Heart left ventricle (tissue), 13 donors: ENCODE measurements around the gene ZFAND3.

ENCODE experiments used
- POLR2A ChIP-seq, 2 donors: fragments of 450-650 bp; IDR thresholded peaks; one replicate each; pipeline ENCODE4 v1.6.1; 2017; ENCODE audit warnings: antibody characterized with exemption in 2 of 2, mild to moderate bottlenecking in 2 of 2, moderate library complexity in 2 of 2
- TF ChIP-seq, protein P1 (sequence below), 12 donors: fragments of 200-600 bp; sonication (generic) in 4 of 12; IDR thresholded peaks; one replicate each; pipeline versions ENCODE4 v1.5.0 to v1.8.0; 2018 to 2022; ENCODE audit warnings: antibody characterized with exemption in 12 of 12, mild to moderate bottlenecking in 5 of 12
- donor health status: ischemic (EF 13 %, LVEDD 7.1; RV severe dilation, severe dysfunction).
- donor health status: DM: no; HTN: yes; CAD: no.
- donor health status: DM: no; HTN: no; CAD: no.
- donor health status: ischemic (EF 25% LVEDD 6.9; RV normal size, moderate dysfunction).
- donor health status: ischemic (EF 25% LVEDD 5.7; RV mildly dilated, moderate dysfunction).
- donor health status: ischemic (EF 35%, LVEDD 5.7; RV mildly dilated, moderate dysfunction).
- donor health status: nonischemic (EF 11% LVEDD 7.7; RV severe dilation, severe dysfunction).
- donor health status: DM: yes; HTN: yes; CAD: no.
- donor health status: PGD.
- donor health status: ischemic (EF 29% LVEDD 5.4; RV normal size, mild dysfunction).
- donor health status: nonischemic (EF 23%, LVEDD 6.1; RV moderate dilation, normal function).

DNA sequence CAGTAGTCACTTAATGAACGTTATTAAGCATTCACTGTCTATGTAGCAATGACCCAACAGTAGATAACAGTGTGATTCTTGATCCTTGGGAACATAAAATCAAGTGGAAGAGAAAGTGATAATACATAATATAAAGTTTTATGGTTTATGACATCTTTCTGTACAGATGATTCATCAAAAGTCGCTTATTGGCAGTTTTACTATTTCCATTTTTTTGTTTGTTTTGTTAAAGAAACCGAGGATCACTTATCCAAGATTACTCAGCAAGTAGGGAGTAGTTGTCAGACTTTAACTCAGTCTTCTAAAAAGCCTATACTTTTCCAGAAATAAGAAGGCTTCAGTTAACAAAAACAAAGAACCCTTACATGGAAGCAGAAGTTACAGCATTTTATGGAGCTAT is 260.8 kb downstream of the ZFAND3 start:
- TF ChIP-seq, protein P1, sequence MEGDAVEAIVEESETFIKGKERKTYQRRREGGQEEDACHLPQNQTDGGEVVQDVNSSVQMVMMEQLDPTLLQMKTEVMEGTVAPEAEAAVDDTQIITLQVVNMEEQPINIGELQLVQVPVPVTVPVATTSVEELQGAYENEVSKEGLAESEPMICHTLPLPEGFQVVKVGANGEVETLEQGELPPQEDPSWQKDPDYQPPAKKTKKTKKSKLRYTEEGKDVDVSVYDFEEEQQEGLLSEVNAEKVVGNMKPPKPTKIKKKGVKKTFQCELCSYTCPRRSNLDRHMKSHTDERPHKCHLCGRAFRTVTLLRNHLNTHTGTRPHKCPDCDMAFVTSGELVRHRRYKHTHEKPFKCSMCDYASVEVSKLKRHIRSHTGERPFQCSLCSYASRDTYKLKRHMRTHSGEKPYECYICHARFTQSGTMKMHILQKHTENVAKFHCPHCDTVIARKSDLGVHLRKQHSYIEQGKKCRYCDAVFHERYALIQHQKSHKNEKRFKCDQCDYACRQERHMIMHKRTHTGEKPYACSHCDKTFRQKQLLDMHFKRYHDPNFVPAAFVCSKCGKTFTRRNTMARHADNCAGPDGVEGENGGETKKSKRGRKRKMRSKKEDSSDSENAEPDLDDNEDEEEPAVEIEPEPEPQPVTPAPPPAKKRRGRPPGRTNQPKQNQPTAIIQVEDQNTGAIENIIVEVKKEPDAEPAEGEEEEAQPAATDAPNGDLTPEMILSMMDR (IDR thresholded peaks at IDR 0.05): no peak
- no peak for TF ChIP-seq POLR2A (IDR thresholded peaks at IDR 0.05)
